Heart left ventricle (tissue), 13 donors: ENCODE measurements around the gene EGLN1.

Source experiments
- CTCF ChIP-seq, 12 donors: fragments of 200-600 bp; sonication (generic) in 4 of 12; IDR thresholded peaks; one replicate each; pipeline versions ENCODE4 v1.5.0 to v1.8.0; 2018 to 2022; ENCODE audit warnings: antibody characterized with exemption in 12 of 12, mild to moderate bottlenecking in 5 of 12
- POLR2A ChIP-seq, 2 donors: fragments of 450-650 bp; IDR thresholded peaks; one replicate each; pipeline ENCODE4 v1.6.1; 2017; ENCODE audit warnings: antibody characterized with exemption in 2 of 2, mild to moderate bottlenecking in 2 of 2, moderate library complexity in 2 of 2
- donor health status: ischemic (EF 13 %, LVEDD 7.1; RV severe dilation, severe dysfunction).
- donor health status: DM: no; HTN: yes; CAD: no.
- donor health status: DM: no; HTN: no; CAD: no.
- donor health status: ischemic (EF 25% LVEDD 6.9; RV normal size, moderate dysfunction).
- donor health status: ischemic (EF 25% LVEDD 5.7; RV mildly dilated, moderate dysfunction).
- donor health status: ischemic (EF 35%, LVEDD 5.7; RV mildly dilated, moderate dysfunction).
- donor health status: nonischemic (EF 11% LVEDD 7.7; RV severe dilation, severe dysfunction).
- donor health status: DM: yes; HTN: yes; CAD: no.
- donor health status: PGD.
- donor health status: ischemic (EF 29% LVEDD 5.4; RV normal size, mild dysfunction).
- donor health status: nonischemic (EF 23%, LVEDD 6.1; RV moderate dilation, normal function).

GRCh38 chr1:231432996-231433395 lies 10.9 kb upstream of the EGLN1 start:
- TF ChIP-seq CTCF (IDR thresholded peaks at IDR 0.05) (no peak), POLR2A (IDR thresholded peaks at IDR 0.05) (no peak)
